A673 (cell line): ENCODE results near the gene OR10R2. TPM values are rescaled to one million over a fixed set of nuclear protein-coding genes. Genes with fewer than 3 reads are reported as not detected.

Source experiments
- BruUV-seq: library from RNA; stranded (reverse); fragments of 400-500 nt; replicated peaks from 2 replicates; lab custom pipeline; 2021; lab: Mats Ljungman, UMichigan
- CTCF ChIA-PET: fragments of 300-600 bp; sonication (Branson Sonifier 250); formaldehyde crosslinking; loops from one replicate; lab custom pipeline; 2022; ENCODE audit warnings: antibody characterized with exemption; lab: Charles Lee
- POLR2A ChIA-PET: fragments of 300-600 bp; sonication (Branson Sonifier 250); formaldehyde crosslinking; loops from one replicate; lab custom pipeline; 2022; ENCODE audit warnings: antibody characterized with exemption; ENCODE audit not compliant: low non-redundant PET; lab: Charles Lee
- DNase-seq: peaks from one replicate; pipeline ENCODE4 v3.0.0-alpha.2; 2015; ENCODE audit warnings: low spot score
- H3K27ac ChIP-seq: fragments of 200-600 bp; sonication (generic); 2 replicates; pipeline ENCODE4 v1.5.1; 2016; ENCODE audit warnings: mixed run types, low read depth, mild to moderate bottlenecking, mixed read lengths, antibody characterized with exemption, low read length; ENCODE audit not compliant: poor library complexity, severe bottlenecking
- H3K27me3 ChIP-seq: fragments of 200-600 bp; sonication (generic); replicated peaks from 2 replicates; pipeline ENCODE4 v1.6.1; 2017; ENCODE audit warnings: mixed run types, low read depth, mild to moderate bottlenecking, mixed read lengths, antibody characterized with exemption, low read length; ENCODE audit not compliant: insufficient read depth, poor library complexity
- H3K36me3 ChIP-seq: fragments of 200-600 bp; sonication (generic); 2 replicates; pipeline ENCODE4 v1.6.1; 2016; ENCODE audit warnings: mixed run types, mild to moderate bottlenecking, mixed read lengths, antibody characterized with exemption, low read length; ENCODE audit not compliant: insufficient read depth, poor library complexity, severe bottlenecking
- H3K4me1 ChIP-seq: fragments of 200-600 bp; sonication (generic); 2 replicates; pipeline ENCODE4 v1.6.1; 2017; ENCODE audit warnings: mixed run types, mild to moderate bottlenecking, mixed read lengths, antibody characterized with exemption, low read length; ENCODE audit not compliant: insufficient read depth, poor library complexity, severe bottlenecking
- H3K4me3 ChIP-seq: fragments of 200-600 bp; sonication (generic); 2 replicates; pipeline ENCODE4 v1.5.1; 2016; ENCODE audit warnings: low read depth, mixed run types, mild to moderate bottlenecking, mixed read lengths, low read length; ENCODE audit not compliant: poor library complexity, severe bottlenecking
- H3K9me3 ChIP-seq: fragments of 200-600 bp; sonication (generic); 2 replicates; pipeline ENCODE4 v1.6.1; 2016; ENCODE audit warnings: mixed run types, low read depth, mild to moderate bottlenecking, mixed read lengths, antibody characterized with exemption, low read length; ENCODE audit not compliant: poor library complexity, severe bottlenecking
- EZH2 ChIP-seq: fragments of 200-600 bp; sonication (generic); IDR thresholded peaks from 2 replicates; pipeline ENCODE4 v1.6.1; 2017; ENCODE audit warnings: borderline replicate concordance, low read depth, mild to moderate bottlenecking, mixed read lengths, antibody characterized with exemption, low read length; ENCODE audit not compliant: poor library complexity, severe bottlenecking
- intact Hi-C: fragments of 100-400 bp; cut with micrococcal nuclease; formaldehyde crosslinking; loops from one replicate; pipeline ENCODE4 v1.10.0; 2022; ENCODE audit not compliant: unreplicated experiment
- total RNA-seq: library from RNA; stranded (reverse); gene quantifications from 2 replicates; pipeline ENCODE4 v1.2.3, GENCODE V29; 2021
- TF ChIP-seq, protein P1 (sequence below): fragments of 300-800, 200-600 bp; sonication (generic); conservative IDR thresholded peaks from 2 replicates; pipeline ENCODE4 v1.5.1; 2017; ENCODE audit warnings: low read depth, mild to moderate bottlenecking, antibody characterized with exemption, low read length, moderate library complexity, mixed read lengths

The OR10R2 gene
- total RNA-seq, 1 experiment from 2014 or later = not detected

DNA sequence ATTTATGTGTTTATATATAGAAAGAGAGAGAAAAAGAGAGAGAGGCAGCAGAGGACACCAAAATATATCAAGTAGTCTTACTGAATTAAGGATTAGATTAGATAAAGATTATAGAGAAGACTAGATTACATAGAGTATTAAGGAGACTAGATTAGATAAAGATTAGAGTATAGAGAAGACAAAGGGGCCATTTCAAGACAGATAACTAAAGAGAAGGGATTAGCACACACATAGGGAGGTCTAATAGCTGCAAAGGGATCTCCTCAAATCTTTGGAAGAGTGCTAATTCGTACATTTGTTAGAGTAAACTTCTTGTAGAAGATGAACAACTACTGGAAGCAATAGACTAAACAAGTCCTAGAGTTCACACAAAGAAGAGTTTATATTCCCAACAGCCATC is 48.0 kb downstream of the OR10R2 start:
- CTCF ChIA-PET = no interaction called here
- Histone ChIP-seq H3K27ac (no peak overlapping the region), H3K27me3 (peaks cover 40% of the 10 kb centered on the region), H3K9me3 (no peaks in the 10 kb centered on the region), H3K4me3 (no peak overlapping the region), H3K4me1 (no peaks in the 10 kb centered on the region), H3K36me3 (no peaks in the 10 kb centered on the region)
- POLR2A ChIA-PET = no interaction called here
- no peak for DNase-seq
- no TSS peak for BruUV-seq
- no peak for TF ChIP-seq EZH2
- TF ChIP-seq, protein P1, sequence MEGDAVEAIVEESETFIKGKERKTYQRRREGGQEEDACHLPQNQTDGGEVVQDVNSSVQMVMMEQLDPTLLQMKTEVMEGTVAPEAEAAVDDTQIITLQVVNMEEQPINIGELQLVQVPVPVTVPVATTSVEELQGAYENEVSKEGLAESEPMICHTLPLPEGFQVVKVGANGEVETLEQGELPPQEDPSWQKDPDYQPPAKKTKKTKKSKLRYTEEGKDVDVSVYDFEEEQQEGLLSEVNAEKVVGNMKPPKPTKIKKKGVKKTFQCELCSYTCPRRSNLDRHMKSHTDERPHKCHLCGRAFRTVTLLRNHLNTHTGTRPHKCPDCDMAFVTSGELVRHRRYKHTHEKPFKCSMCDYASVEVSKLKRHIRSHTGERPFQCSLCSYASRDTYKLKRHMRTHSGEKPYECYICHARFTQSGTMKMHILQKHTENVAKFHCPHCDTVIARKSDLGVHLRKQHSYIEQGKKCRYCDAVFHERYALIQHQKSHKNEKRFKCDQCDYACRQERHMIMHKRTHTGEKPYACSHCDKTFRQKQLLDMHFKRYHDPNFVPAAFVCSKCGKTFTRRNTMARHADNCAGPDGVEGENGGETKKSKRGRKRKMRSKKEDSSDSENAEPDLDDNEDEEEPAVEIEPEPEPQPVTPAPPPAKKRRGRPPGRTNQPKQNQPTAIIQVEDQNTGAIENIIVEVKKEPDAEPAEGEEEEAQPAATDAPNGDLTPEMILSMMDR = no peak
- intact Hi-C loops = no loop called here

DNA sequence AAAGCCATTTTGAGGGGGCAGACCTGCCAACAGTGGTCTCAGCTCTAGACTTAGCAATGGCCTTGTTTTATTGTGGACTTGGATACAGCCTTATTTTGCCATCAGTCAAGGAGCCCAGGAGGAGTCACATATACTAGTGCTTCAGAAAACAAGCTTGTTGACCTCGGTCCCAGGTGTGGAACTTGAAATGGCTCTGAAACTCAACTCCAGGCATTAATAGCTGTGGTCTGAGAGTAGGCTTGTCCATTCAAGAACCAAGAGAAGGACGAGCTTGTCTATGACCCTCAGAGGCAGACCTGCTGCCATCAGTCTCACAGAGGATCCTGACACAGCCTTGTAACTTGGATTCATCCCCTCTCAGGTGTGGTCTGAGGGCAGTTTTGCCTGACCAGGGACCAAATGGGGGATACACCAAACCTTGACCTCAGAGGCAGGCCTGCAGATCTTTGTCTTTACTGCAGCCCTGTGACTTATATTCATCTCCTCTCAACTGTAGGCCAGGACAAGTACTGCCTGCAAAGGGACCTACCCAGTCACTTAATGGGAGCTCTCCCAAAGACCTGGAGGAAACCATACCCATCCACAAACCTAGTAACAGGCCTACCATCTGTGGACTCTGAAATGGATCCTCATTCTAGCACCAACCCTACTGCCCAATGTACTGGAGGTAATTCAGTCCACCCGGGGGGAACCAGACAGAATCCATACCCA is 49.1 kb downstream of the OR10R2 start:
- TF ChIP-seq, protein P1 = no peak
- no peak for TF ChIP-seq EZH2
- Histone ChIP-seq H3K36me3 (no peaks in the 10 kb centered on the region), H3K4me3 (no peak overlapping the region), H3K27me3 (peaks cover 35% of the 10 kb centered on the region), H3K27ac (no peak overlapping the region), H3K9me3 (no peaks in the 10 kb centered on the region), H3K4me1 (no peaks in the 10 kb centered on the region)
- intact Hi-C loops = no loop called here
- POLR2A ChIA-PET = no interaction called here
- DNase-seq = no peak
- CTCF ChIA-PET = no interaction called here
- no TSS peak for BruUV-seq

DNA sequence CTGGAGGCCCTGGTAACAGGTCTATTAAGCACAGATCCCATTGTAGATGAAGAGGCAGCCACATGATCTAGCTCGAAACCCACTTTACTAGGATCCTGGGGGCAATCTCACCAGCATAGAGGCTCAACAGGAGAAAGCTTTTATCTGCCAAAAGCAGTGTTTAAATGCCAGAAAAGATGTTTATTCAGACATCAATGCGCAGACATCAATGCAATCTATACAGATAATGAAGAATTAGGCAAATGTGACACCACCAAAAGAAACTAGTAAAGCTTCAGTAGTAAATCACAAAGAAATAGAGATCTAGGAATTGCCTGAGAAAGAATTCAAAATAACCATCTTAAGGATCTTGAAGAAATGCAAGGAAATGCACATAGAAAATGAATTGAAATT is 49.6 kb downstream of the OR10R2 start:
- no peak for DNase-seq
- Histone ChIP-seq H3K4me3 (no peak overlapping the region), H3K9me3 (no peaks in the 10 kb centered on the region), H3K36me3 (no peaks in the 10 kb centered on the region), H3K27me3 (peaks cover 34% of the 10 kb centered on the region), H3K27ac (no peak overlapping the region), H3K4me1 (no peaks in the 10 kb centered on the region)
- CTCF ChIA-PET = no interaction called here
- TF ChIP-seq EZH2 = no peak
- TF ChIP-seq, protein P1 = no peak
- POLR2A ChIA-PET = no interaction called here
- intact Hi-C loops = no loop called here
- BruUV-seq = no TSS peak
